Renal cortex interstitium (tissue), 11 donors: ENCODE measurements around the gene OPN1SW. TPM values are rescaled to one million over a fixed set of nuclear protein-coding genes. Genes with fewer than 3 reads are reported as not detected.
A peak's percentile ranks its signal among the peaks of the same experiment; 100 is the strongest.

Source experiments
- DNase-seq, 11 donors: peaks; one replicate each; pipeline ENCODE4 v3.0.0-alpha.2; 2013; ENCODE audit warnings: low read depth in 9 of 11, low spot score in 4 of 11; ENCODE audit errors: extremely low read depth in 1 of 11
- polyA plus RNA-seq, 3 donors: library from polyadenylated mRNA; unstranded; fragments of 120-200 nt; gene quantifications; one replicate each; pipeline ENCODE4 v1.2.1, GENCODE V29; 2013; ENCODE audit not compliant: insufficient read length in 3 of 3

OPN1SW gene
- polyA plus RNA-seq, 3 donors, result 1.0 to 1.7 (median 1.5) TPM

- no peak for DNase-seq
Observed at GRCh38 chr7:128795129-128795528, 19.5 kb upstream of the OPN1SW start.

GRCh38 chr7:128794436-128794835 is 18.8 kb upstream of the OPN1SW start:
- no peak for DNase-seq

GRCh38 chr7:128794020-128794419 is 18.4 kb upstream of the OPN1SW start:
- no peak for DNase-seq

DNA sequence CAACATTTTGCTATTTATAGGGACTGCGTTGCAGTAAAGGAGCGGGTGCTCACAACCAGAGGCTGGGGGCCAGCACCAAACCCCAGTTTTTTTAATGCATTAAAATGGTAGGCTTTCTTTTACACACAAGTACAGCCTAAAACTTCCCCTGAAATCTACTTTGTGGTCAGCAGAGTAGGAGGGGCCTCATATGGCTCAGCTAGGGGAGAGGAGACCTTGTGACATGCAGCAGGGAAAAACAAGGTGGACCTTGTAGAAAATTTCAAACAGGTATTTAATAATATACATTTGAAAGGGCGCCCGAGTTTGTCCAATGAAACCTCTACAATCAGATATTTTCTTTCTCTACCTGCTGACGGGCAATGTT is 17.6 kb upstream of the OPN1SW start:
- DNase-seq, result no peak

DNA sequence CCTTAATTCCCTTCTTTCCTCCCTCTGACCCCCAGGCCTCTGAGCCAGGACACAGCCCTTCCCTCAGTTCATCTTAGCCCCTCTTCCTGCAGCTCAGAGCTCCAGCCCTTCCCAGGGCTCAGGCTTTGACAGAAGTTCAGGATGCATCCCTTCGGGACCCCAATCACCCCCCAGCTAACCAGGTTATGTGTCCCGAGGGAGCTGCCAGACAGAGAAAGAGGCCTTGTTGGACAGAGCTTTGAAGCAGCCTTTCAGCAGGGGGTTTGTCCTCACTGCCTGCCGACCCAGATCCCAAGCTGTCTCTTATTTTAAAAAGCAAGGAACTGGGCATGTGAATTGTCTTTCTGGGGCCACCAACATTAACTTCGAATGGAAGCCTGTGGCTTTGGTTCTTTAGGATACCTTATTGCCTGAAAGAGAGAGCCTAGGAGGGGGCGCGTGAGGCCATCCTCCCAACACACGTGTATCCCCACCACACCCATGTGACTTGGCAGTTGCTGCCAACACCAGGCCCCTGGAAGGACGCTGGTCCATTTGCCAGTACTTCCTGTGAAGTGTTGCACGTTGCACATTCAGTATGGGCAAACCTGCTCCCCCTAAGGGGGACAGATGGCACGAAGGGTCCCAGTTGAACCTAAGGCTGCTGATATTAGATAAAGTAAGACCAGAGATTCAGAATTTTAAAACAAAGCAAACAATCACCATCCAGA is 17.0 kb upstream of the OPN1SW start:
- DNase-seq, result no peak

DNA sequence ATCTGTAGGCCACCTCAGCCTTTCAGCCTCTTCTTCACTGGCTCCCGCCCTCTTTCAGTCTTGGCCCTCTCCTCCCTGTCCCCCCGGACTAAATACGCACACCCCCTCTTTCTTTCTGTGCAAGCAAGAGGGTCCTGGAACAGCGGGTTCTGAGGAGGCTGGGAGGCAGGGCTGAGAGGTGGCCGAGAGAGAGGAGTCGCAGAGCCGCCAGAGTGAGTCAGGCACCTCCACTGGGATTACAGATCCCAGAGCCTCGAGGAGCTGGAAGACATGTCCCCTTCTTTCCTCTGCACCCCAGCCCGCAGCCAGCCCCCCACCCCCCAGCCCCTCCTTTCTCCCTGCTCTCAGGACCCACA is 16.4 kb upstream of the OPN1SW start:
- DNase-seq, result peak in 1 of 11 donors; percentile 4

DNA sequence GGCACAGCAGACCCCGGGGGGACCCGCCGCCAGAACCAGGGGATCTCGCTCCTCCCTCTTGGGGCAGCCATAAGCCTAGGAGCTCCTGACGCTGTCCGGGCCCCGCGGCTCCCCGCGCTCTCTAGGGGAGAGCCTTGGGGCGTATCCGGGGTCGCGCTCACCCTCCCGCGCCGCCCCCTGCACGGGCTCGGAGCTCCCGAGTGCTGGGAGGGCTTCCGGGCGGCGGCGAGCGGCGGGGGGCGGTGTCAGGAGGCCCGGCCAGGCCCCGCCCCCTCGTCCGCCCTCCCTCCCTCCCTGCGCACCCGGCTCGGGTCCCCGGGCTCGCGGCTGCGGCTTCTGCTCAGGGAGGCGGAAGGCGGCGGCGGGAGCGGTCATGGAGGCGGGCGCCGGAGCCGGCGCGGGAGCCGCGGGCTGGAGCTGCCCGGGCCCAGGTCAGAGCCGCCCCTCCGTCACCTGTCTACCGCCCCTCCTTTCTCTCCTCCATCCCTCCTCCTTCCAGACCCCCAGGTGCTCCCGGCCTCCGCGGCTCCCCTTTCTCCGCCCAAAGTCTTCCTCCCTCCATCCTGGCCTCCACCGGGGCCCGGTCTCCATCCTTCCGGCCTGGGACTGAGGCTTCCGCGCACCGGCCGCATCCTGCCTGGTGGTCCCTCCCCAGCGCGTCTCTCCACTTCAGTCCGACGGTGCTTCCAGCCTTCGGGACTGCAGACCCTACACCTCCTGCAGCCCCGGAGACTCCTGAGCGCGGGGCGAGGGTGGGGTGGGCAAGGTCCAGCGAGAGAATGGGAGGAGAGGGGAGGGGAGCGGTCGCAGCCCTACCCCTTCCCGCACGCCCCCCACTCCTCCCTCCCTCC is 15.8 kb upstream of the OPN1SW start, which contains the start of gene CCDC136:
CCDC136 (plus strand) TSS at position 848 of the 851 bp plus-strand sequence. CDS start 444 bp downstream, outside the sequence.
- peak in 4 of 11 donors; percentile 45 to 56 (median 50) for DNase-seq

DNA sequence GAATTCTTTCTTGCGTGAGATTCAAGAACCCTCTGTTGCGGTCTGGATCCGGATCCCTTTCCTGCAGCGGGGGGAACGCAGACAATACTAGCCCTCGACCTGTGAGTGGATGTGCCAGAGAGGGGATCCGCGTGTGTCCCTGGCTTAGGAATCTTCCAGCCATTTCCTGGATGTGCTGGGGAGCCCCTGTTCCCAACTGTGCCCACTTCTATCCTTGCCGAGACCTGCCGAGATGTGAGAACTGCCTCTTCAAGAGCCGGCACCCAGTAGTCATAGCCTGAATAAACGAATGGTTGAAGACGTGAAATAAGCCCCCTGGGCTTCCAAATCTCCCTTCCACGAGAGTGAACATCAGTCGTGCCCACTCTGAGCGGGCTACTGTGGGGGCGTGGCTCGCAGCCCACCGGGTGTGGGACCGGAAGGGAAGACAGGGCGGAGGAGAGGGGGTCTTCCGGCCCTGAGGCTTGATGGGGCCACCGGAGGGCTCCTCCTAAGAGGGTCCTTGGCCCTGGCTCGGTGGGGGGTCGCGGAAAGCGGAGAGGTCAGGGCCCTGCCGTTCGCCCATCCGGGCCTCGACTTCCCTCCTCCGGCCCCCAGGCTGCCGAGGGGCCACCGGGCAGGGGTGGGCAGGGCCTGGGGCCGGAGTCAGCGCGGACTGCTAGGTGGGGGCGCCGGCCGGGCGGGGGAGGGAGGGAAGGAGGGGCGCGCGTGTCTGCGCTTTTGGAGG is 14.9 kb upstream of the OPN1SW start:
- DNase-seq, result peak in 1 of 11 donors; percentile 15

DNA sequence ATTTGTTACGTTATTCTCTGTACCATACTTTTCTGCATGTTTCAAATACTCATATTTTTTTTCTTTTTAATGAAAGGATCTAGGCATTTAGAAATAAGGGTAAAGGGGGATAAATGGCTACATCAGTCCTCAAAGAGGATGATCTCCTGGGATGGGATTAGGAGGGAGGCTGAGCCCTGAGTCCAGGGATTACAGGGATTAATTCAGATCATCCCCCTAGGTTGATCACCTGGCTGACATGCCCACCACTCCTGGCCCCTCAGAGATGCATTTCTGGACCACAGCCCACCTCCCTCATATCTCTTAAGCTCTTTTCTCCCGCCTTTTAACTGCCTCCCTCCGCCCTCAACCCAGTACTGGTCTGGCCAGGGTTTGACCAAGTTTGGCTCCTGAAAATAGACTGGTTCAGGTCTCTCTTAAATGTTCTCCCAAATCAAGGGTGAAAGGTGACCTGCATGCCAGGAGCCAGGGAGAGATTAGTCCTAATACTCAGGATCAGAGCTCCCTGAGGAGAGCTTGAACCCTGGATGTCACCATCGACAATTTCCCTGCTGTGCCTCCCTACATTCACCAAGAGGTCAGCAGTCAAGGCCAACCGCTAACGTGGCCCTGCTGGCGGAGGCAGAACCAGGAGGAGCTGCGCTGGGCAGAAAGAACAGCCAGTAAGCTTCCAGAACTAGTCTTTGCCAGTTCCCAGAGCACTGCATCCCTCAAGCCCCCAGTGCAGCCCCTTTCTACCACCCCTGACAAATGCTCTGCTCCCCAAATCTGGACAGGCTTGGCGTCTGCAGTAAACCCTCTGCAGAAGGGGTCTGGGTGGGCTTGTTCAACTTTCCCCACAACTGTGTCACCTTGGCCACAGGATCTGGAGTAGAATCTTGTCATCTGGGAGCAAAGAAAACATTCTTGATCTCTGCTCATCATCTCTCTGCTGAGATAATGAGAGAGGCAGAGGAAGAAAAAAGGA is 13.1 kb upstream of the OPN1SW start:
- DNase-seq, result no peak

GRCh38 chr7:128785738-128786137 is 10.1 kb upstream of the OPN1SW start:
- no peak for DNase-seq

DNA sequence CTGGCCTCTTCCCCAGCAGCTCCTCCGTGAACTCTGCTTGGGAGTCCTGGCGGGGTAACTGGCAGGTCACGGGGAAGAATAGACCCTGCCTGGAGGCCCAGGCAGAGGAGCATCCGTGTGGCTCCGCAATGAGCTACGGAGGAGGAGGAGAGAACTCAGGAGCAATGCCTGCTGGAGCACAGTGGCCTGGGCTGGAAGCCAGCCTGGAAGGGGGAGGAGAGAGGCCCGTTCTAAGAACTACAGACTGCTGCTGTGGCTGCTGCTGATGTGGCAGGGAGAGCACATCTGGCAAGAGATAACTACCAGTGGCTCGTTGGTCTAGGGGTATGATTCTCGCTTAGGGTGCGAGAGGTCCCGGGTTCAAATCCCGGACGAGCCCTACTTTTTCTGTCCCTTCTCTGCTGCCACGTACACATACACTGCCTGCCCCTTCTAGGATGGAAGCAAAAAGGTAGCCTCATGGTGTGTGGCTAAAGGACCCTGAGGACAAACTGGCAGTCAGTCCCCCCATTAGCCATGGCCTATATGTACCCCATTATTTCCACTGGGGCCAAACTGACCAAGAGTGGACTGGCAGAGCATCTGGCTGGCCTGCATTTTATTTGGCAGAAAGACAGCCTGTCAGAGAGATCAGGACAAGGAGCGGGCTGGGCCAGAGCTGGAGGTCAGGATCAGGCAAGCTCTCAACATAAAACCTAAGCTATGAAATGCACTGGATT is 7.7 kb upstream of the OPN1SW start:
- DNase-seq, result peak in 7 of 11 donors; percentile 29 to 69 (median 47)

GRCh38 chr7:128781851-128782250 is 6.3 kb upstream of the OPN1SW start:
- DNase-seq, result no peak

GRCh38 chr7:128781126-128781525 is 5.5 kb upstream of the OPN1SW start:
- DNase-seq, result no peak

GRCh38 chr7:128778946-128779345 is 3.4 kb upstream of the OPN1SW start:
- DNase-seq, result no peak

GRCh38 chr7:128777156-128778123 is 1.8 kb upstream of the OPN1SW start:
- no peak for DNase-seq

- no peak for DNase-seq
Observed at GRCh38 chr7:128774921-128775320, 673 bp downstream of the OPN1SW start.
